Measurements from ENCODE around the gene USP15.
"Not testable (repeated sequence)": the region's sequence is repeated elsewhere in the genome, so short reads cannot be mapped to it uniquely, and the experiment has no call there.

Gene USP15

GRCh38 chr12:62335796-62336195 is 75.6 kb downstream of the USP15 start:
- no peak for DNase-seq (ENCODE audit: low spot score)
- CTCF ChIA-PET: no interaction called here
- TF ChIP-seq, protein P1, sequence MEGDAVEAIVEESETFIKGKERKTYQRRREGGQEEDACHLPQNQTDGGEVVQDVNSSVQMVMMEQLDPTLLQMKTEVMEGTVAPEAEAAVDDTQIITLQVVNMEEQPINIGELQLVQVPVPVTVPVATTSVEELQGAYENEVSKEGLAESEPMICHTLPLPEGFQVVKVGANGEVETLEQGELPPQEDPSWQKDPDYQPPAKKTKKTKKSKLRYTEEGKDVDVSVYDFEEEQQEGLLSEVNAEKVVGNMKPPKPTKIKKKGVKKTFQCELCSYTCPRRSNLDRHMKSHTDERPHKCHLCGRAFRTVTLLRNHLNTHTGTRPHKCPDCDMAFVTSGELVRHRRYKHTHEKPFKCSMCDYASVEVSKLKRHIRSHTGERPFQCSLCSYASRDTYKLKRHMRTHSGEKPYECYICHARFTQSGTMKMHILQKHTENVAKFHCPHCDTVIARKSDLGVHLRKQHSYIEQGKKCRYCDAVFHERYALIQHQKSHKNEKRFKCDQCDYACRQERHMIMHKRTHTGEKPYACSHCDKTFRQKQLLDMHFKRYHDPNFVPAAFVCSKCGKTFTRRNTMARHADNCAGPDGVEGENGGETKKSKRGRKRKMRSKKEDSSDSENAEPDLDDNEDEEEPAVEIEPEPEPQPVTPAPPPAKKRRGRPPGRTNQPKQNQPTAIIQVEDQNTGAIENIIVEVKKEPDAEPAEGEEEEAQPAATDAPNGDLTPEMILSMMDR (conservative IDR thresholded peaks at IDR 0.05; ENCODE audit: low read depth): no peak
- no peak overlapping the region for H3K27ac ChIP-seq
- POLR2A ChIA-PET (ENCODE audit: low non-redundant PET): no interaction called here

GRCh38 chr12:62337643-62338042 is 77.4 kb downstream of the USP15 start:
- POLR2A ChIA-PET (ENCODE audit: low non-redundant PET); H3K27ac ChIP-seq; DNase-seq (ENCODE audit: low spot score): not testable (repeated sequence)
- CTCF ChIA-PET: interaction anchor here (0.6 kb wide), 1 partner anchor 8 kb away, joined by 3 read pairs; no protein-coding TSS in a partner anchor

DNA sequence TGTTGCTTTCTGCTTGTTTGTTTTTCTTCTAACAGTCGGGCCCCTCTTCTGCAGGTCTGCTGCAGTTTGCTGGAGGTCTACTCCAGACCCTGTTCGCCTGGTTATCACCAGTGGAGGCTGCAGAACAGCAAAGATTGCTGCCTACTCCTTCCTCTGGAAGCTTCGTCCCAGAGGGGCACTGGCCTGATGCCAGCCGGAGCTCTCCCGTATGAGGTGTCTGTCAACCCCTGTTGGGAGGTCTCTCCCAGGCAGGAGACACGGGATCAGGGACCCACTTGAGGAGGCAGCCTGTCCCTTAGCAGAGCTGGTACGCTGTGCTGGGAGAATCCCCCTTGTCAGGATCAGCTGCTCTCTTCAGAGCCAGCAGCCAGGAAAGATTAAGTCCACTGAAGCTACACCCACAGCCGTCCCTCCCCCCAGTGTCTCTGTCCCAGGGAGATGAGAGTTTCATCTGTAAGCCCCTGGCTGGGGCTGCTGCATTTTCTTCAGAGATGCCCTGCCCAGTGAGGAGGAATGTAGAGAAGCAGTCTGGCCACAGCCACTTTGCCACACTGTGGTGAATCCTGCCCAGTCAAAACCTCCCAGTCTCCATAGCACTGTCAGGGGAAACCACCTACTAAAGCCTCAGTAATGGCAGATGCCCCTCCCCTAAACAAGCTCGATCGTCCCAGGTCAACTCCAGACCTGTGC is 82.6 kb downstream of the USP15 start:
- CTCF ChIA-PET; POLR2A ChIA-PET (ENCODE audit: low non-redundant PET); DNase-seq (ENCODE audit: low spot score); H3K27ac ChIP-seq: not testable (repeated sequence)

- POLR2A ChIA-PET (ENCODE audit: low non-redundant PET); DNase-seq (ENCODE audit: low spot score); CTCF ChIA-PET; H3K27ac ChIP-seq: not testable (repeated sequence)
Observed at GRCh38 chr12:62343304-62344120, 83.3 kb downstream of the USP15 start.

GRCh38 chr12:62344731-62345556 is 84.7 kb downstream of the USP15 start:
- CTCF ChIA-PET: interaction anchor here (0.6 kb wide), 1 partner anchor 240 kb away, joined by 3 read pairs; no protein-coding TSS in a partner anchor
- DNase-seq (ENCODE audit: low spot score); POLR2A ChIA-PET (ENCODE audit: low non-redundant PET); H3K27ac ChIP-seq: not testable (repeated sequence)

- CTCF ChIA-PET: no interaction called here
- POLR2A ChIA-PET (ENCODE audit: low non-redundant PET): no interaction called here
- no peak overlapping the region for H3K27ac ChIP-seq
- DNase-seq (ENCODE audit: low spot score): no peak
- TF ChIP-seq, protein P1 (conservative IDR thresholded peaks at IDR 0.05; ENCODE audit: low read depth): no peak
Observed at GRCh38 chr12:62345667-62346066, 85.5 kb downstream of the USP15 start.

DNA sequence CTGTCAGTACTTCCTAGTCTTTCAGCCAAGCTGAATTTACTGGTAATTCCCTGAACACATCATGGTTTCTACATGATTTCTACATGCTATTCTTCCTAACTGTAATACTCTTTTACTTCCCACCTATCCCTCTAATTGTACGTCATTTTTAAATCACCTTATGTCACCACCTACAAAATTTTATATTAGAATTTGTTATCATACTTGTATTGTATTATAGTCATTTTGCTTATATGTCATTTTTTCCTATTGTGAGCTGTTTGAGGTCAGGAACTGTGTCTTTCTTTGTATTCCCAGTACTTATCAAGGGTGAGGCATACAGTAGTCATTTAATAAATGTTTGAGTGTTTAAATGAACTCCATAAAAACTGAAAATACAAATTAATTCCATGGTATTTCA is 86.6 kb downstream of the USP15 start:
- ChIA-PET CTCF (no interaction called here), POLR2A (ENCODE audit: low non-redundant PET) (no interaction called here)
- H3K27ac ChIP-seq: no peak overlapping the region
- TF ChIP-seq, protein P1 (conservative IDR thresholded peaks at IDR 0.05; ENCODE audit: low read depth): no peak
- no peak for DNase-seq (ENCODE audit: low spot score)

DNA sequence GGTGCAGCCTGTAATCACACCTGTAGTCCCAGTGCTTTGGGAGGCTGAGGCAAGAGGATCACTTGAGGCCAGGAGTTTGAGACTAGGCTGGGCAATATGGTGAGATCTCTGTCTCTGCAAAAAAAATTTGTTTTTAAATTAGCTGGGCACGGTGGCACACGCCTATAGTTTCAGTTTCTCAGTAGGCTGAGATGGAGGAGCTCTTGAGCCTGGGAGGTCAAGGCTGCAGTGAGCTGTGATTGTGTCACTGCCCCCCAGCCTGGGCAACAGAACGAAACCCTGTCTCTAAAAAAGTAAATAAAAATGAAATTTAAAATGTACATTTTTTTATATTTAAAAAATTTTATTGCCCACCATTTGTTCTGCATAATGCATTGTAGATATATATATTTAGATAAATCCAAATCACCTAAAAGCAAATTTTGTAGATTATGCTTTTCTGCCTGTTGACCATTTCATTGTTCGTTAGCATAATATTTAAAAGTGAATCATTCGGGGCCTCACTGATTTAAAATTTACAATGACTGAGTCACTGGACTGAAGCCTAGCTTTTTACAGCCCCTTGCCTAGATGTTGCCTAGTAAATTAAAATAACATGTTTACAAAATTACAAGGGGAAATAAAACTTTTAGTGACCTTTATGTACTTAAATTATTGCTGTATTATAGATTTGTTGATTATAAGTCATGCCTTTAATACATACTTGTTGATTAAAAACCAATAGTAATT is 87.9 kb downstream of the USP15 start:
- H3K27ac ChIP-seq: no peak overlapping the region
- CTCF ChIA-PET: no interaction called here
- POLR2A ChIA-PET (ENCODE audit: low non-redundant PET): no interaction called here

More for the DNA sequence above, 87.9 kb downstream of the USP15 start:
- no peak for DNase-seq (ENCODE audit: low spot score)
- TF ChIP-seq, protein P1 (conservative IDR thresholded peaks at IDR 0.05; ENCODE audit: low read depth): no peak

Data from RWPE1 (cell line).